ENCODE data around the gene PARD3B. TPM values are rescaled to one million over a fixed set of nuclear protein-coding genes. Genes with fewer than 3 reads are reported as not detected.

Gene PARD3B
- total RNA-seq, 1 experiment from 2014 or later = 0.37 TPM

- in situ Hi-C loops (cut with HindIII; ENCODE audit: low pct_unique_long_range_greater_than_20kb, low sequenced_read_pairs) = no loop called here
Observed at GRCh38 chr2:205283736-205284270, 738.5 kb downstream of the PARD3B start.

GRCh38 chr2:205284334-205284733, 739.1 kb downstream of the PARD3B start:
- no peak for DNase-seq (ENCODE audit: low read depth, low spot score)
- in situ Hi-C loops (cut with HindIII; ENCODE audit: low pct_unique_long_range_greater_than_20kb, low sequenced_read_pairs) = no loop called here

More at GRCh38 chr2:205283736-205284270, 738.5 kb downstream of the PARD3B start:
- no peak for DNase-seq (ENCODE audit: low read depth, low spot score)

- in situ Hi-C loops (cut with HindIII; ENCODE audit: low pct_unique_long_range_greater_than_20kb, low sequenced_read_pairs) = no loop called here
- no peak for DNase-seq (ENCODE audit: low read depth, low spot score)
Observed at GRCh38 chr2:205287316-205287715, 742.0 kb downstream of the PARD3B start.

- no peak for DNase-seq (ENCODE audit: low read depth, low spot score)
- in situ Hi-C loops (cut with HindIII; ENCODE audit: low pct_unique_long_range_greater_than_20kb, low sequenced_read_pairs) = no loop called here
Observed at GRCh38 chr2:205288686-205289085, 743.4 kb downstream of the PARD3B start.

- DNase-seq (ENCODE audit: low read depth, low spot score) = no peak
- in situ Hi-C loops (cut with HindIII; ENCODE audit: low pct_unique_long_range_greater_than_20kb, low sequenced_read_pairs) = no loop called here
Observed at GRCh38 chr2:205290299-205290698, 745.0 kb downstream of the PARD3B start.

- in situ Hi-C loops (cut with HindIII; ENCODE audit: low pct_unique_long_range_greater_than_20kb, low sequenced_read_pairs) = no loop called here
Observed at GRCh38 chr2:205292665-205293295, 747.5 kb downstream of the PARD3B start.

GRCh38 chr2:205293559-205293958, 748.3 kb downstream of the PARD3B start:
- in situ Hi-C loops (cut with HindIII; ENCODE audit: low pct_unique_long_range_greater_than_20kb, low sequenced_read_pairs) = no loop called here
- DNase-seq (ENCODE audit: low read depth, low spot score) = no peak

More at GRCh38 chr2:205292665-205293295, 747.5 kb downstream of the PARD3B start:
- no peak for DNase-seq (ENCODE audit: low read depth, low spot score)

- DNase-seq (ENCODE audit: low read depth, low spot score) = no peak
Observed at GRCh38 chr2:205296959-205297358, 751.7 kb downstream of the PARD3B start.

GRCh38 chr2:205297368-205297767, 752.1 kb downstream of the PARD3B start:
- no peak for DNase-seq (ENCODE audit: low read depth, low spot score)
- in situ Hi-C loops (cut with HindIII; ENCODE audit: low pct_unique_long_range_greater_than_20kb, low sequenced_read_pairs) = no loop called here

More at GRCh38 chr2:205296959-205297358, 751.7 kb downstream of the PARD3B start:
- in situ Hi-C loops (cut with HindIII; ENCODE audit: low pct_unique_long_range_greater_than_20kb, low sequenced_read_pairs) = no loop called here

GRCh38 chr2:205297846-205298245, 752.6 kb downstream of the PARD3B start:
- in situ Hi-C loops (cut with HindIII; ENCODE audit: low pct_unique_long_range_greater_than_20kb, low sequenced_read_pairs) = no loop called here
- no peak for DNase-seq (ENCODE audit: low read depth, low spot score)

GRCh38 chr2:205311201-205311600, 765.9 kb downstream of the PARD3B start:
- no peak for DNase-seq (ENCODE audit: low read depth, low spot score)
- in situ Hi-C loops (cut with HindIII; ENCODE audit: low pct_unique_long_range_greater_than_20kb, low sequenced_read_pairs) = no loop called here

GRCh38 chr2:205321231-205321630, 776.0 kb downstream of the PARD3B start:
- DNase-seq (ENCODE audit: low read depth, low spot score) = no peak
- in situ Hi-C loops (cut with HindIII; ENCODE audit: low pct_unique_long_range_greater_than_20kb, low sequenced_read_pairs) = no loop called here

GRCh38 chr2:205323929-205324328, 778.7 kb downstream of the PARD3B start:
- DNase-seq (ENCODE audit: low read depth, low spot score) = no peak
- in situ Hi-C loops (cut with HindIII; ENCODE audit: low pct_unique_long_range_greater_than_20kb, low sequenced_read_pairs) = no loop called here

GRCh38 chr2:205324355-205324754, 779.1 kb downstream of the PARD3B start:
- no peak for DNase-seq (ENCODE audit: low read depth, low spot score)
- in situ Hi-C loops (cut with HindIII; ENCODE audit: low pct_unique_long_range_greater_than_20kb, low sequenced_read_pairs) = no loop called here

GRCh38 chr2:205333351-205333750, 788.1 kb downstream of the PARD3B start:
- no peak for DNase-seq (ENCODE audit: low read depth, low spot score)
- in situ Hi-C loops (cut with HindIII; ENCODE audit: low pct_unique_long_range_greater_than_20kb, low sequenced_read_pairs) = no loop called here

- in situ Hi-C loops (cut with HindIII; ENCODE audit: low pct_unique_long_range_greater_than_20kb, low sequenced_read_pairs) = no loop called here
- no peak for DNase-seq (ENCODE audit: low read depth, low spot score)
Observed at GRCh38 chr2:205337274-205337673, 792.0 kb downstream of the PARD3B start.

GRCh38 chr2:205338156-205338555, 792.9 kb downstream of the PARD3B start:
- no peak for DNase-seq (ENCODE audit: low read depth, low spot score)
- in situ Hi-C loops (cut with HindIII; ENCODE audit: low pct_unique_long_range_greater_than_20kb, low sequenced_read_pairs) = no loop called here

GRCh38 chr2:205343103-205343502, 797.8 kb downstream of the PARD3B start:
- in situ Hi-C loops (cut with HindIII; ENCODE audit: low pct_unique_long_range_greater_than_20kb, low sequenced_read_pairs) = no loop called here
- DNase-seq (ENCODE audit: low read depth, low spot score) = no peak

- no peak for DNase-seq (ENCODE audit: low read depth, low spot score)
- in situ Hi-C loops (cut with HindIII; ENCODE audit: low pct_unique_long_range_greater_than_20kb, low sequenced_read_pairs) = no loop called here
Observed at GRCh38 chr2:205346649-205347048, 801.4 kb downstream of the PARD3B start.
